Stomach (tissue), 9 donors: ENCODE results near the gene BLACAT1. TPM values are rescaled to one million over a fixed set of nuclear protein-coding genes. Genes with fewer than 3 reads are reported as not detected.

Experiments used
- DNase-seq, 2 donors: peaks; one replicate each; pipeline versions ENCODE4 v3.0.0 to v3.0.0-alpha.2; 2013 to 2019
- H3K27ac ChIP-seq, 5 donors: fragments of 200-600 bp in 4 of 5; sonication (generic) in 4 of 5; one replicate each; pipeline ENCODE4 v1.5.1; 2013 to 2019; ENCODE audit warnings: mild to moderate bottlenecking in 1 of 5, moderate library complexity in 1 of 5
- H3K27me3 ChIP-seq, 3 donors: fragments of 200-600 bp; sonication (generic); one replicate each; pipeline ENCODE4 v1.5.1; 2017 to 2019; ENCODE audit warnings: mixed run types in 1 of 3
- H3K36me3 ChIP-seq, 4 donors: fragments of 200-600 bp; sonication (generic); 1 replicate in 3 of 4; 2 replicates in 1 of 4; pipeline ENCODE4 v1.5.1; 2016 to 2019
- H3K4me1 ChIP-seq, 4 donors: fragments of 200-600 bp; sonication (generic); one replicate each; pipeline ENCODE4 v1.5.1; 2016 to 2019
- H3K4me3 ChIP-seq, 4 donors: fragments of 200-600 bp; sonication (generic) in 3 of 4; one replicate each; pipeline ENCODE4 v1.5.1; 2016 to 2019; ENCODE audit warnings: mild to moderate bottlenecking in 1 of 4
- H3K9me3 ChIP-seq, 4 donors: fragments of 200-600 bp; sonication (generic); one replicate each; pipeline ENCODE4 v1.5.1; 2016 to 2019
- CTCF ChIP-seq, 7 experiments: fragments of 450-650 bp in 4 of 7; fragments of 200-600 bp in 3 of 7; sonication (generic) in 3 of 7; IDR thresholded peaks; one replicate each; pipeline ENCODE4 v1.5.1; 2016 to 2019; ENCODE audit warnings: antibody characterized with exemption in 7 of 7, control low read depth in 2 of 7, mild to moderate bottlenecking in 1 of 7
- EP300 ChIP-seq: sonication (generic); formaldehyde crosslinking; IDR thresholded peaks from one replicate; pipeline ENCODE4 v1.6.1; 2017; ENCODE audit warnings: antibody characterized with exemption
- POLR2A ChIP-seq, 4 donors: fragments of 450-650 bp; IDR thresholded peaks; one replicate each; pipeline ENCODE4 v1.6.1; 2016; ENCODE audit warnings: antibody characterized with exemption in 4 of 4, control low read depth in 2 of 4, mild to moderate bottlenecking in 1 of 4, moderate library complexity in 1 of 4
- POLR2AphosphoS5 ChIP-seq, 3 donors: sonication (generic); formaldehyde crosslinking; IDR thresholded peaks; one replicate each; pipeline ENCODE4 v1.6.1; 2016; ENCODE audit warnings: antibody characterized with exemption in 3 of 3
- WGBS, 5 donors: extraction: QIAGEN DNeasy Blood & Tissue Kit in 3 of 5; methylation state at CpG; one replicate each; pipeline versions ENCODE4 v1.1.5 to v1.1.7; 2013 to 2018; 5-methylcytosine and 5-hydroxymethylcytosine counted together
- intact Hi-C: fragments of 100-400 bp; cut with DNase I; formaldehyde crosslinking; loops from one replicate; pipeline ENCODE4 v1.15.1; 2023; ENCODE audit warnings: low total_unique reads
- polyA plus RNA-seq, 3 donors: library from polyadenylated mRNA; stranded (reverse); fragments of 200-250 nt; gene quantifications; one replicate each; pipeline ENCODE4 v1.2.3, GENCODE V29; 2013
- total RNA-seq, 5 donors: library from RNA; depleted of rRNA; stranded (reverse); fragments of >200 nt; gene quantifications; one replicate each; pipeline versions ENCODE4 v1.1.0 to v1.2.3, GENCODE V29; 2014 to 2016
- donor health status: healthy with polysubstance abuse.
- donor health status: Bipolar disorder and iron deficiency.
- donor health status: healthy.

Gene BLACAT1
- total and polyA plus RNA-seq, 8 donors: 0.37 to 0.43 TPM; not detected in 6

DNA sequence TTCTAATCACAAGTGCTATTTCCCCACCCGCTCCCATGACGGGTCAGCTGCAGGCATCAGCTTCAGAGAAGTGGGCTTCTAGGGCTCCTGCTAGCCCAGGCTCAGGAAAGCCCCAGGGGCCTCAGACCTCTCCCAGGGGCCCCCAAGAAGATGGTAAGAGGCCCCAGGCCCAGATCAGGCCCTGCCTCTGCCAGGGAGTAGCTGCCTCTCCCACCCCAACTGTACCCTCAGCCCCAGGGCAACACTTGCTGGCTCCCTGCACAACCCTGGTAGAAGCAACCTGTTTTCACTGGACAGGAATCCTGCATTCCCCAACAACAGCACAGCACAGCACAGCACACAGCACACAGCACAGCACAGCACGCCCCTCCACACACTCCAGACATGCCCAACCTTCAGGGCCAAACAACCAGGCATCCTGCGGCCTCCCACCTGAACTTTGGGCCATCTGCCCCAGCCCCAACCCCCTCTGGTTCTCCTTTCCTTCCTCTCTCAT lies 6.5 kb downstream of the BLACAT1 start:
- H3K9me3 ChIP-seq: no peaks in the 10 kb centered on the region
- intact Hi-C loops: no loop called here
- peaks cover 0 to 67% (median 46%) of the 10 kb centered on the region in 3 donors for H3K27me3 ChIP-seq
- no peak overlapping the region for H3K27ac ChIP-seq
- 82 to 89% (median 84%) methylated on average over 3 to 4 of the region's 4 CpGs for WGBS, 5 donors
- no peaks in the 10 kb centered on the region for H3K36me3 ChIP-seq
- H3K4me1 ChIP-seq: peaks cover 10 to 37% (median 17%) of the 10 kb centered on the region in 4 donors
- TF ChIP-seq POLR2AphosphoS5 (IDR thresholded peaks at IDR 0.05) (no peak), EP300 (no peak), POLR2A (IDR thresholded peaks at IDR 0.05) (no peak), CTCF (IDR thresholded peaks at IDR 0.05) (no peak)
- no peak for DNase-seq
- peak overlapping the region in 1 of 4 donors; percentile 19 for H3K4me3 ChIP-seq

GRCh38 chr1:205448540-205449253 lies 7.1 kb downstream of the BLACAT1 start:
- Histone ChIP-seq H3K4me1 (peaks cover 10 to 43% (median 21%) of the 10 kb centered on the region in 4 donors), H3K36me3 (no peaks in the 10 kb centered on the region), H3K4me3 (peak overlapping the region in 1 of 4 donors; percentile 19), H3K27ac (no peak overlapping the region), H3K9me3 (no peaks in the 10 kb centered on the region), H3K27me3 (peaks cover 0 to 64% (median 40%) of the 10 kb centered on the region in 3 donors)
- intact Hi-C loops: no loop called here
- 68 to 88% (median 83%) methylated on average over 5 to 6 of the region's 6 CpGs for WGBS, 5 donors
- no peak for DNase-seq
- TF ChIP-seq EP300 (no peak), CTCF (IDR thresholded peaks at IDR 0.05) (no peak), POLR2AphosphoS5 (IDR thresholded peaks at IDR 0.05) (no peak), POLR2A (IDR thresholded peaks at IDR 0.05) (no peak)

DNA sequence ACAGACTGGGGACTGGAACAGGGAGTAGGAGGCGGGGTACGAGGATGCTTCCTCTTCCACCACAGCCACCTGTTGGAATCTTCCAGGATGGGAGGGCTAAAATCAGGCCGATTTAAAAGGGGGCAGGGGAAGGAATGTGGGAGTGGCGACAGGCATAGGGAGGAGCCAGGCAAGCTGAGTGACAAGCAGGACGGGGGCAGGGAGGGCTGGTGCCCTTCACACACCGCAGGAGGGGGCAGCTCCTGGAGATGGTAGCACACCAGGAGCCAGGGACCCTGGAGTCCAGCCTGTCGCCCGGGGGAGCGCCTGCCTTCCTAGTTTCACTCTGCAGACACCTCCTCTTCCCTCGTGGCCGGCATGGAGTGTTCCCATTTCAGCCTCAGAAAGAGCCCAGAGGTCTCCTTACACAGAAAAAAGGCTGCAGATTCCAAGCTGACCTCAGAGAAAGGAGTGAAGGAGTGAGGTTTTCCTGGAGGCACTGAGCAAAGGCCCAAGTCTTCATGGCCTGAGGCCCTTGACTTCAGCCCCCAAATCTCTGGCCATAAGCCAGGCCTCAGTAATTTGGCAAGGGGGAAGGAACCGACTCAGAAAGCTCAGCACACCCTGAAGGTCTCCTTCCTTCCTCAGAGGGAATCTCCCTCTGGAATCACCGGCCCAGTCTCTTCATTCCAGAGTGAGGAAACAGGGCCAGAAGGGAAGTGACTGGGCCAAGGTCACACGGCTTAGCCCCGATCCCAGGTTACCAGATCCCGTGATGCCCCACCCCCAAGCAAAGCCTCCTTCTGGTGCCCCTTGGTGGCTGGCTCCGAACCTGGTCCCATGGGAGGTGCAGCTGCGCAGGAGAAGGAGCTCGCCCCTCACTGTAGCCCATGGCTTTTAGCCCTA lies 8.1 kb downstream of the BLACAT1 start:
- no peaks in the 10 kb centered on the region for H3K9me3 ChIP-seq
- peak in 1 of 2 donors; percentile 57 for DNase-seq
- H3K36me3 ChIP-seq: no peaks in the 10 kb centered on the region
- intact Hi-C loops: no loop called here
- peaks cover 10 to 48% (median 21%) of the 10 kb centered on the region in 4 donors for H3K4me1 ChIP-seq
- no peak overlapping the region for H3K27ac ChIP-seq
- H3K4me3 ChIP-seq: no peak overlapping the region
- 51 to 59% (median 52%) methylated on average over 19 of the region's 19 CpGs for WGBS, 5 donors
- H3K27me3 ChIP-seq: peaks cover 0 to 54% (median 30%) of the 10 kb centered on the region in 3 donors
- TF ChIP-seq POLR2AphosphoS5 (IDR thresholded peaks at IDR 0.05) (no peak), EP300 (no peak), CTCF (IDR thresholded peaks at IDR 0.05) (no peak), POLR2A (IDR thresholded peaks at IDR 0.05) (no peak)

DNA sequence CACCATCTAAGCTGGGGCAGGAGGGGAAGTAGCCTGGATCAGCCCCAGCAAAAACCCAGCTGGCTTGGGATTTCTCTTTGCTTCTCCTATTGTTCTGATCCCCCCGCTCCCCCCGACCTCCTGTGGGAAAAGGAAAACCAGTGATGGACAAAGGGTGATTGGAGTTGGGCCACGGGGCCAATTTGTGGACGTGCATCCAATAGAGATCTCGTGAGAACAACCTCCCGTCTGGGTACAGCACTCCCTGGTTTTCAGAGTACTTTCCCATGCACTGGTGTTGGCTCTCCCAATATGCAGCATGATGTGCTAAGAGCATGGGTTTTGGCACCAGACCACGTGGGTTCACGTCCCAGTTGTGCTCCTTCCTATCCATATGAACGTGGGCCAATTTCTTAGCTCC lies 9.0 kb downstream of the BLACAT1 start:
- no peak for DNase-seq
- Histone ChIP-seq H3K4me3 (no peak overlapping the region), H3K4me1 (peaks cover 12 to 57% (median 28%) of the 10 kb centered on the region in 4 donors), H3K9me3 (no peaks in the 10 kb centered on the region), H3K27me3 (peaks cover 0 to 45% (median 21%) of the 10 kb centered on the region in 3 donors), H3K27ac (no peak overlapping the region), H3K36me3 (no peaks in the 10 kb centered on the region)
- intact Hi-C loops: no loop called here
- TF ChIP-seq CTCF (IDR thresholded peaks at IDR 0.05): no peak
- no peak for TF ChIP-seq EP300
- TF ChIP-seq POLR2AphosphoS5 (IDR thresholded peaks at IDR 0.05): no peak
- TF ChIP-seq POLR2A (IDR thresholded peaks at IDR 0.05): no peak
- 57 to 74% (median 67%) methylated on average over 9 of the region's 9 CpGs for WGBS, 5 donors
